ENCODE results near the gene QRICH1. TPM values are rescaled to one million over a fixed set of nuclear protein-coding genes. Genes with fewer than 3 reads are reported as not detected.

QRICH1 gene
- total RNA-seq, 1 donor from 2014 or later, result 77.5 TPM

- no peak for DNase-seq (ENCODE audit: low spot score)
- Mint-ChIP-seq H3K4me1 (ENCODE audit: low read depth) (peaks cover 6% of the 10 kb centered on the region), H3K27ac (ENCODE audit: unreplicated experiment) (no peak overlapping the region), H3K9me3 (ENCODE audit: low read depth) (no peaks in the 10 kb centered on the region), H3K36me3 (ENCODE audit: low read depth) (peaks cover 23% of the 10 kb centered on the region), H3K27me3 (ENCODE audit: low read depth) (no peaks in the 10 kb centered on the region), H3K4me3 (ENCODE audit: unreplicated experiment) (no peak overlapping the region)
- no peak for TF ChIP-seq CTCF (IDR thresholded peaks at IDR 0.05)
These were observed 35.9 kb downstream of the QRICH1 start for GRCh38 chr3:49058011-49058410.

- no peak for DNase-seq (ENCODE audit: low spot score)
- H3K36me3 Mint-ChIP-seq (ENCODE audit: low read depth), result peaks cover 27% of the 10 kb centered on the region
- peaks cover 6% of the 10 kb centered on the region for H3K4me1 Mint-ChIP-seq (ENCODE audit: low read depth)
- no peaks in the 10 kb centered on the region for H3K27me3 Mint-ChIP-seq (ENCODE audit: low read depth)
- no peak for TF ChIP-seq CTCF (IDR thresholded peaks at IDR 0.05)
- H3K9me3 Mint-ChIP-seq (ENCODE audit: low read depth), result no peaks in the 10 kb centered on the region
- H3K4me3 Mint-ChIP-seq (ENCODE audit: unreplicated experiment), result no peak overlapping the region
- peak overlapping the region; percentile 12 for H3K27ac Mint-ChIP-seq (ENCODE audit: unreplicated experiment)
These were observed 36.6 kb downstream of the QRICH1 start for GRCh38 chr3:49057268-49057667.

GRCh38 chr3:49054344-49054862, 39.5 kb downstream of the QRICH1 start:
- DNase-seq (ENCODE audit: low spot score), result no peak
- no peaks in the 10 kb centered on the region for H3K9me3 Mint-ChIP-seq (ENCODE audit: low read depth)
- H3K36me3 Mint-ChIP-seq (ENCODE audit: low read depth), result peaks cover 30% of the 10 kb centered on the region
- H3K4me3 Mint-ChIP-seq (ENCODE audit: unreplicated experiment), result no peak overlapping the region
- no peaks in the 10 kb centered on the region for H3K27me3 Mint-ChIP-seq (ENCODE audit: low read depth)
- H3K4me1 Mint-ChIP-seq (ENCODE audit: low read depth), result peaks cover 6% of the 10 kb centered on the region
- no peak for TF ChIP-seq CTCF (IDR thresholded peaks at IDR 0.05)
- no peak overlapping the region for H3K27ac Mint-ChIP-seq (ENCODE audit: unreplicated experiment)

GRCh38 chr3:49053543-49053942, 40.3 kb downstream of the QRICH1 start:
- no peaks in the 10 kb centered on the region for H3K27me3 Mint-ChIP-seq (ENCODE audit: low read depth)
- no peak for TF ChIP-seq CTCF (IDR thresholded peaks at IDR 0.05)
- H3K9me3 Mint-ChIP-seq (ENCODE audit: low read depth), result no peaks in the 10 kb centered on the region
- H3K36me3 Mint-ChIP-seq (ENCODE audit: low read depth), result peaks cover 30% of the 10 kb centered on the region
- H3K4me3 Mint-ChIP-seq (ENCODE audit: unreplicated experiment), result no peak overlapping the region
- DNase-seq (ENCODE audit: low spot score), result no peak
- H3K27ac Mint-ChIP-seq (ENCODE audit: unreplicated experiment), result no peak overlapping the region
- peaks cover 6% of the 10 kb centered on the region for H3K4me1 Mint-ChIP-seq (ENCODE audit: low read depth)

- H3K4me3 Mint-ChIP-seq (ENCODE audit: unreplicated experiment), result no peak overlapping the region
- no peak for TF ChIP-seq CTCF (IDR thresholded peaks at IDR 0.05)
- H3K27me3 Mint-ChIP-seq (ENCODE audit: low read depth), result no peaks in the 10 kb centered on the region
- no peak for DNase-seq (ENCODE audit: low spot score)
- H3K9me3 Mint-ChIP-seq (ENCODE audit: low read depth), result no peaks in the 10 kb centered on the region
- no peak overlapping the region for H3K27ac Mint-ChIP-seq (ENCODE audit: unreplicated experiment)
- H3K4me1 Mint-ChIP-seq (ENCODE audit: low read depth), result peaks cover 7% of the 10 kb centered on the region
- peaks cover 18% of the 10 kb centered on the region for H3K36me3 Mint-ChIP-seq (ENCODE audit: low read depth)
These were observed 58.6 kb downstream of the QRICH1 start for GRCh38 chr3:49035281-49035680.

Measured in chondrocyte (in vitro differentiated cells).